Endothelial cell (in vitro differentiated cells): ENCODE measurements around the gene C1orf87. TPM values are rescaled to one million over a fixed set of nuclear protein-coding genes. Genes with fewer than 3 reads are reported as not detected.

Experiments
- DNase-seq: peaks from one replicate; pipeline ENCODE4 v3.0.0; 2021; ENCODE audit warnings: low spot score
- H3K27ac Mint-ChIP-seq: one replicate; pipeline ENCODE4 v1.8.0; 2021; ENCODE audit warnings: mixed read lengths, inconsistent platforms; ENCODE audit not compliant: unreplicated experiment
- H3K27me3 Mint-ChIP-seq: one replicate; pipeline ENCODE4 v1.8.0; 2021; ENCODE audit warnings: mild to moderate bottlenecking, moderate library complexity, mixed read lengths, inconsistent platforms; ENCODE audit not compliant: unreplicated experiment
- H3K36me3 Mint-ChIP-seq: one replicate; pipeline ENCODE4 v1.8.0; 2021; ENCODE audit warnings: mild to moderate bottlenecking, low read depth, mixed read lengths, inconsistent platforms; ENCODE audit not compliant: unreplicated experiment
- H3K4me1 Mint-ChIP-seq: one replicate; pipeline ENCODE4 v1.8.0; 2021; ENCODE audit warnings: mild to moderate bottlenecking, mixed read lengths, inconsistent platforms; ENCODE audit not compliant: unreplicated experiment
- H3K4me3 Mint-ChIP-seq: one replicate; pipeline ENCODE4 v1.8.0; 2021; ENCODE audit warnings: mild to moderate bottlenecking, mixed read lengths, inconsistent platforms; ENCODE audit not compliant: unreplicated experiment
- H3K9me3 Mint-ChIP-seq: one replicate; pipeline ENCODE4 v1.8.0; 2021; ENCODE audit warnings: mixed read lengths, inconsistent platforms; ENCODE audit not compliant: unreplicated experiment
- total RNA-seq: library from RNA; stranded (reverse); fragmentation: NEBNext Ultra II Directional; extraction: Animal tissue kit (Norgen Biotek cat#: 25700); gene quantifications from one replicate; pipeline ENCODE4 v1.2.1, GENCODE V29; 2021; ENCODE audit not compliant: unreplicated experiment
- TF ChIP-seq, protein P1 (sequence below): fragments of 200-600 bp; sonication (generic); IDR thresholded peaks from one replicate; pipeline ENCODE4 v1.5.0; 2021; ENCODE audit warnings: antibody characterized with exemption; ENCODE audit not compliant: unreplicated experiment

C1orf87 gene
- total RNA-seq, 1 donor from 2014 or later, result 0.23 TPM

DNA sequence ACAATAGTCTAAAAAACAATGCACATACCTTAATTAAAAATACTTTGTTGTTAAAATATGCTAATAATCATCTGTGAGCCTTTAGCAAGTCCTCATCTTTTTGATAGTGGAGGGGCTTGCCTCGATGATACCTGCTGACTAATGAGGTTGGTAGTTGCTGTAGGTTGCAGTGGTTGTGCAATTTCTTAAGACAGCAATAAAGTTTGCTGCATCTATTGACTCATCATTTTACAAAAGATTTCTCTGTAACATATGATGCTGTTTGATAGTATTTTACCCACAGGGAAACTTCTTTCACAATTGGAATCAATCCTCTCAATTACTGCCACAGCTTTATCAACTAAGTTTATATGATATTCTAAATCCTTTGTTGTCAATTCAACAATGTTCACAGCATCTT is 7.6 kb downstream of the C1orf87 start:
- H3K36me3 Mint-ChIP-seq, result no peaks in the 10 kb centered on the region
- no peaks in the 10 kb centered on the region for H3K9me3 Mint-ChIP-seq
- TF ChIP-seq, protein P1, sequence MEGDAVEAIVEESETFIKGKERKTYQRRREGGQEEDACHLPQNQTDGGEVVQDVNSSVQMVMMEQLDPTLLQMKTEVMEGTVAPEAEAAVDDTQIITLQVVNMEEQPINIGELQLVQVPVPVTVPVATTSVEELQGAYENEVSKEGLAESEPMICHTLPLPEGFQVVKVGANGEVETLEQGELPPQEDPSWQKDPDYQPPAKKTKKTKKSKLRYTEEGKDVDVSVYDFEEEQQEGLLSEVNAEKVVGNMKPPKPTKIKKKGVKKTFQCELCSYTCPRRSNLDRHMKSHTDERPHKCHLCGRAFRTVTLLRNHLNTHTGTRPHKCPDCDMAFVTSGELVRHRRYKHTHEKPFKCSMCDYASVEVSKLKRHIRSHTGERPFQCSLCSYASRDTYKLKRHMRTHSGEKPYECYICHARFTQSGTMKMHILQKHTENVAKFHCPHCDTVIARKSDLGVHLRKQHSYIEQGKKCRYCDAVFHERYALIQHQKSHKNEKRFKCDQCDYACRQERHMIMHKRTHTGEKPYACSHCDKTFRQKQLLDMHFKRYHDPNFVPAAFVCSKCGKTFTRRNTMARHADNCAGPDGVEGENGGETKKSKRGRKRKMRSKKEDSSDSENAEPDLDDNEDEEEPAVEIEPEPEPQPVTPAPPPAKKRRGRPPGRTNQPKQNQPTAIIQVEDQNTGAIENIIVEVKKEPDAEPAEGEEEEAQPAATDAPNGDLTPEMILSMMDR, result no peak
- no peak for DNase-seq
- H3K27ac Mint-ChIP-seq, result no peak overlapping the region
- no peaks in the 10 kb centered on the region for H3K27me3 Mint-ChIP-seq
- no peaks in the 10 kb centered on the region for H3K4me1 Mint-ChIP-seq
- no peak overlapping the region for H3K4me3 Mint-ChIP-seq

DNA sequence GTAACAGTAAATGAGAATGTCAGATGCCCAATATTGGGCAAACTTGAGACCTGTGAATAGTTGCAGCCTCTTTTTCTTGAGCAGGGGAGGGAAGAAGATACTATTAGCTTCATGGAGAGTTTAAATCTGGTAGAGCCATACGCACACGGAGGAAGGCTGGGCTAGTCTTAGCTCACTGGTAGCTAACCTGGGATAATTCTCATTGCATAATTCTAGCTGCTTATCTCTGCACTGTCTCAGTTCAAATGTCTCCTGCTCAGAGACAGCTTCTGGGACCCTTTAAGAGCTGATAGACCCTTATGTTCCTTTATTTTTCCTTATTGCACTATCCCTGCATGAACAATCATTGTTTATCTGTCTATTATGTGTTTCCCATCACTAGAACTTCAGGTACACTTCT is 8.4 kb downstream of the C1orf87 start:
- TF ChIP-seq, protein P1, result no peak
- no peak for DNase-seq
- Mint-ChIP-seq H3K27me3 (no peaks in the 10 kb centered on the region), H3K27ac (no peak overlapping the region), H3K9me3 (no peaks in the 10 kb centered on the region), H3K4me1 (no peaks in the 10 kb centered on the region), H3K4me3 (no peak overlapping the region), H3K36me3 (no peaks in the 10 kb centered on the region)

DNA sequence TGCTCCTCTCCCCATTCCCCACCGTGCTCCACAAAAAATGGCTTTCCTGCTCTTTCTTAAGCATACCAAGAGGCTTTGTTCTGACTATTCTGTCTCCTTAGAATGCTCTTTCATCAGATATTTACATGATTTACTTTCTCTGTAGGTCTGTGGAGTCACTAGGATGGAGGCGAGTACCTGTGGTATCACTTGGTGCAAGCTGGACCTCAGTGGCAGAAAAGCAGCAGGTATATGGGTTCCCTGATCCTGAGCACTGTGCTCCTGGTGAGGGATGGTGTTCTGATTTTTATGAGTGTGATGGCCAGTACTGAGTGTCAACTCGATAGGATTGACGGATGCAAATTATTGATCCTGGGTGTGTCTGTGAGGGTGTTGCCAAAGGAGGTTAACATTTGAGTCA is 10.0 kb downstream of the C1orf87 start:
- Mint-ChIP-seq H3K27me3 (no peaks in the 10 kb centered on the region), H3K4me1 (no peaks in the 10 kb centered on the region), H3K36me3 (no peaks in the 10 kb centered on the region), H3K9me3 (no peaks in the 10 kb centered on the region), H3K27ac (no peak overlapping the region), H3K4me3 (no peak overlapping the region)
- TF ChIP-seq, protein P1, result no peak
- no peak for DNase-seq

DNA sequence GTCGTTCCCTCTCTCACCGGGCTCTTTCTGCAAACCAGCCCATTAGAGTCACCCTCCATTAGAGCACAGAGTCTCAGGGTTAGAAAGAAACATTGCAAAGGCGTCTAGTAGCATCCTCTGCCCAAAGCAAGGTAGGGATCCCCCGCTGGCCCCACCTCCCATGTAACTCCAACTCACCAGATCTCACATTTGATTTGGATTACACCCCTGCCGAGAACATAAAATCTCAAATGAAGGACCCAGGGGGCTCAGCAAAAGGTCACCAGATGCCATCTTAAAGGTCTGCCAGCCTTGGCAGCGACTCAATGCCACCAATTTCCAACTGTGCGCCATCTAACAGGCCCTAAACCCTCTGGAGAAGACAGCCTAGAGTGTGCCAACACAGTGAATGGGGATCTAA is 14.1 kb downstream of the C1orf87 start:
- DNase-seq, result no peak
- TF ChIP-seq, protein P1, result no peak
- Mint-ChIP-seq H3K36me3 (no peaks in the 10 kb centered on the region), H3K9me3 (no peaks in the 10 kb centered on the region), H3K27ac (no peak overlapping the region), H3K27me3 (no peaks in the 10 kb centered on the region), H3K4me3 (no peak overlapping the region), H3K4me1 (no peaks in the 10 kb centered on the region)

DNA sequence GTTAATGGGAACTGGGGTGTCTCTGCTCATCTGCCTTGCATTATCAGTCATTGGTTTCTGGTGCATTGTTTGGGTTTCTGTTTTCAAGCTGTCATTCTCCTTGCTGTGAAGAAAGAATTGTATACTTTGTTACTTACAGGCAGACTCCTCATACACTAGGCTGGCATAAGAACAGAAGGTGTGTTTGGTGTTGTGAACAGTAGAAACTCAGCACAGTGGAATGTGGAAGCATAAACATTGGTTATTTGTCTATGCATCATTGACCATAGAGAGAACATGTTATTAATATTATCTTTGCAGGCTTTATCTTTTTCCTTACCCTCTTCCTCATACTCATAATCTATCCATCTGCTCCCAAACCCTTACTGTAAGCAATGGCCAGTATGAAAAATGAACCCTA is 18.2 kb downstream of the C1orf87 start:
- no peak overlapping the region for H3K27ac Mint-ChIP-seq
- no peak for DNase-seq
- TF ChIP-seq, protein P1, result no peak
- H3K4me3 Mint-ChIP-seq, result no peak overlapping the region
- no peaks in the 10 kb centered on the region for H3K36me3 Mint-ChIP-seq
- H3K27me3 Mint-ChIP-seq, result no peaks in the 10 kb centered on the region
- no peaks in the 10 kb centered on the region for H3K9me3 Mint-ChIP-seq
- H3K4me1 Mint-ChIP-seq, result no peaks in the 10 kb centered on the region
